GM19043 (cell line): ENCODE measurements around the gene BMPR1A.
A peak's percentile ranks its signal among the peaks of the same experiment; 100 is the strongest.

Source experiments
- ATAC-seq: cut with Tn5 transposase; IDR thresholded peaks from one replicate; pipeline ENCODE4 v1.9.1; 2021; ENCODE audit warnings: low read depth; ENCODE audit not compliant: unreplicated experiment

Gene BMPR1A

GRCh38 chr10:86867149-86867548 lies 110.7 kb downstream of the BMPR1A start:
- no peak for ATAC-seq

GRCh38 chr10:86868353-86868752 lies 111.9 kb downstream of the BMPR1A start:
- ATAC-seq, result no peak

- ATAC-seq, result no peak
Measured at GRCh38 chr10:86870679-86871078, 114.3 kb downstream of the BMPR1A start.

GRCh38 chr10:86871563-86872183 lies 115.3 kb downstream of the BMPR1A start:
- ATAC-seq, result no peak

GRCh38 chr10:86872757-86873156 lies 116.3 kb downstream of the BMPR1A start:
- ATAC-seq, result no peak

GRCh38 chr10:86876748-86877147 lies 120.3 kb downstream of the BMPR1A start:
- no peak for ATAC-seq

- peak; percentile 68 for ATAC-seq
Measured at GRCh38 chr10:86878983-86879713, 122.7 kb downstream of the BMPR1A start.

GRCh38 chr10:86880971-86881370 lies 124.6 kb downstream of the BMPR1A start:
- no peak for ATAC-seq

- ATAC-seq, result peak; percentile 99
Measured at GRCh38 chr10:86888585-86889381, 132.4 kb downstream of the BMPR1A start.

- ATAC-seq, result no peak
Measured at GRCh38 chr10:86889997-86890396, 133.6 kb downstream of the BMPR1A start.

GRCh38 chr10:86898511-86898910 lies 142.1 kb downstream of the BMPR1A start:
- no peak for ATAC-seq

- ATAC-seq, result no peak
Measured at GRCh38 chr10:86899132-86899531, 142.7 kb downstream of the BMPR1A start.

- ATAC-seq, result no peak
Measured at GRCh38 chr10:86899670-86900276, 143.4 kb downstream of the BMPR1A start.

- ATAC-seq, result no peak
Measured at GRCh38 chr10:86900955-86901354, 144.5 kb downstream of the BMPR1A start.

- no peak for ATAC-seq
Measured at GRCh38 chr10:86904600-86904999, 148.2 kb downstream of the BMPR1A start.

- ATAC-seq, result no peak
Measured at GRCh38 chr10:86905429-86905828, 149.0 kb downstream of the BMPR1A start.

- no peak for ATAC-seq
Measured at GRCh38 chr10:86914734-86915133, 158.3 kb downstream of the BMPR1A start.

- ATAC-seq, result no peak
Measured at GRCh38 chr10:86918022-86918471, 161.6 kb downstream of the BMPR1A start.

GRCh38 chr10:86922553-86922961 lies 166.1 kb downstream of the BMPR1A start:
- ATAC-seq, result no peak

GRCh38 chr10:86929468-86930380 lies 173.3 kb downstream of the BMPR1A start:
- ATAC-seq, result no peak
